GM18858 (cell line): ENCODE results near the gene ELAPOR1.
"Not testable (repeated sequence)": the region's sequence is repeated elsewhere in the genome, so short reads cannot be mapped to it uniquely, and the experiment has no call there.

Source experiments
- ATAC-seq: cut with Tn5 transposase; IDR thresholded peaks from one replicate; pipeline ENCODE4 v1.9.1; 2021; ENCODE audit not compliant: unreplicated experiment

ELAPOR1 gene

GRCh38 chr1:109137958-109138357 is 24.0 kb downstream of the ELAPOR1 start:
- no peak for ATAC-seq

- ATAC-seq, result no peak
Observed at GRCh38 chr1:109138358-109138757, 24.4 kb downstream of the ELAPOR1 start.

- no peak for ATAC-seq
Observed at GRCh38 chr1:109140392-109140791, 26.5 kb downstream of the ELAPOR1 start.

DNA sequence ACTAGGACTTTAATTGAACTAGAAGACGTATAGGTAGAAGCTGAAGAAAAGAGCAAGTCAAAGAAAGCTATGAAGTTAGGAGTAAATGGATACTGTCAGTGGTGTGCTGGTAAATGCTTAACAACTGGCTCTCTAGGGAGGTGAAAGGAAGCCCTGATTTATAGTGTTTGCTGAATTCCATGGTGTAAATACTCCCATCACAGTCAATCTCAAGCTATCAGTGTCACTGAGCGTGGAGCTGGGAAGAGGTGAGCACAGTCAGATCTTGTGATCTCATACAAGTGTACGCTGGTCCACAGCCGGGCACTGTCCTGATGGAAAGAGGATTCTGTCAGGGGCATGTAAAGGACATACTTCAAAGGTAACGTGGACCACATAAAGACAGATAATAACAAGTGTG is 28.3 kb downstream of the ELAPOR1 start:
- ATAC-seq, result no peak

DNA sequence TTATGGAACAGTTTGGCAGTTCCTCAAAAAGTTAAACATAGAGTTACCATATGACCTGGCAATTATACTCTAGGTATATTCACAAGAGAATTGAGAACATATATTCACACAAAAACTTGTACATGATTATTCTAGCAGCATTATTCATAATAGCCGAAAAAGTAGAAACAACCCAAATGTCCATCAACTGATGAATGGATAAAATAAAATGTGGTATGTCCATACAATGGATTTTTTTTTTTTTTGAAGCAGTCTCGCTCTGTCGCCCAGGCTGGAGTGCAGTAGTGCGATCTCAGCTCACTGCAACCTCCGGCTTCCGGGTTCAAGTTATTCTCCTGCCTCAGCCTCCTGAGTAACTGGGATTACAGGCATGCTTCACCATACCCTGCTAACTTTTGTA is 28.8 kb downstream of the ELAPOR1 start:
- not testable (repeated sequence) for ATAC-seq

GRCh38 chr1:109148987-109149561 is 35.2 kb downstream of the ELAPOR1 start:
- ATAC-seq, result no peak

DNA sequence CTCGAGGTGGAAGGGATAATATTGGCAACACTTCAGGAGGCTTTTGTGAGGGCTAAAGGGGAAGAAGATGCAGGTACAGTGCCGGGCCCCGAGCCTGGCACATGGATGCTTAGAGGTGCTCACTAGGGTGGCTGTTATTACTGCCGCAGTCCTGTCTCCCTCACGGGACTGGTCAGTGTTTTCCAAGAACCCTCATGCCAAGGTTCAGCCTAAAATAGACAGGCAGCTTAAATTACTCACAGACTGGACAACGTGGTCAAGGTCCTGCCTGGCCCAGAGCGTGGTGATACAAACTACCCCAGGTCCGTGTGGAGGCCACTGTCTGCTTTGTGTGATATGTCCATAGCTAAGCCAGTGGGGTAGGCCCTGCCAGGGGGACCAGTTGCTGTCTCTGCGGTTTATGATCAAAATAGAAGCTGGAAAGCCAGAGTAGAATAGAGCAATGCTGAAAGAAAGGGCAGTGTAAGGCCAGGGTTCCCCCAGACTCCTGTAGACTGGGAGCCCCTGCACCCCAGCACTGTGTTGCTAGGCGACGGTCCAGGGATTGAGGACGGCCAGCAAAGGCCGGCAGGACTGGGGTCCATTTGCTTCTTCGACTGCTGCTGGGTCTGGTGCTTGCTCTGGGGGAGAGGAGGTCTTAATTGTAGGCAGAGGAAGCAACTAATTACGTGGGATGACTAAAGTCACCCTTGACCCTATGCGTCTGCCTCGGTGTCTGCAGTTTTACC is 36.1 kb downstream of the ELAPOR1 start:
- ATAC-seq, result no peak

GRCh38 chr1:109151146-109151990 is 37.5 kb downstream of the ELAPOR1 start:
- ATAC-seq, result no peak

- no peak for ATAC-seq
Observed at GRCh38 chr1:109152196-109152595, 38.3 kb downstream of the ELAPOR1 start.

DNA sequence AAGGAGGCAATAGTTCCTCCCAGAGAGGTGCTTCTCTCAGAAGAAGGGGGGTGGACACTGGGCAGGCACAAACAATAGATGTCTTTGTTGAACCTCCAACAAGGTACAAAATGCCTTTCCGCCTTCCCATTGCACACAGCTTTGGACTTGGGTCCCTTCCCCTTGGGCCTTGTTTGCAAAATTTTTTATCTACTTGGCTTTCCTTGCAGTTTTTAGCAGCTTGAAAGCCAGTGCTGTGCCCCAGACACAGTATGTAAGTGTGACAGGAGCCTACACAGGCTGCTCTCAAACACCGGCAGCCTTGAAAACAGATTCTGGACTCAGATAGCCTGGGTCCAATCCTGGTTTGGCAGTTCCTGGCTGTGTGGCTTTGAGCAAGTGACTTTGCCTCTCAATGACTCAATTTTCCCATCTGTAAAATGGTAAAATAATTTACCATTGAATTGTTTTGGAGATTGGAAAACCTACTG is 43.0 kb downstream of the ELAPOR1 start:
- ATAC-seq, result no peak

GRCh38 chr1:109158433-109158832 is 44.5 kb downstream of the ELAPOR1 start:
- no peak for ATAC-seq

- no peak for ATAC-seq
Observed at GRCh38 chr1:109159326-109159725, 45.4 kb downstream of the ELAPOR1 start.

DNA sequence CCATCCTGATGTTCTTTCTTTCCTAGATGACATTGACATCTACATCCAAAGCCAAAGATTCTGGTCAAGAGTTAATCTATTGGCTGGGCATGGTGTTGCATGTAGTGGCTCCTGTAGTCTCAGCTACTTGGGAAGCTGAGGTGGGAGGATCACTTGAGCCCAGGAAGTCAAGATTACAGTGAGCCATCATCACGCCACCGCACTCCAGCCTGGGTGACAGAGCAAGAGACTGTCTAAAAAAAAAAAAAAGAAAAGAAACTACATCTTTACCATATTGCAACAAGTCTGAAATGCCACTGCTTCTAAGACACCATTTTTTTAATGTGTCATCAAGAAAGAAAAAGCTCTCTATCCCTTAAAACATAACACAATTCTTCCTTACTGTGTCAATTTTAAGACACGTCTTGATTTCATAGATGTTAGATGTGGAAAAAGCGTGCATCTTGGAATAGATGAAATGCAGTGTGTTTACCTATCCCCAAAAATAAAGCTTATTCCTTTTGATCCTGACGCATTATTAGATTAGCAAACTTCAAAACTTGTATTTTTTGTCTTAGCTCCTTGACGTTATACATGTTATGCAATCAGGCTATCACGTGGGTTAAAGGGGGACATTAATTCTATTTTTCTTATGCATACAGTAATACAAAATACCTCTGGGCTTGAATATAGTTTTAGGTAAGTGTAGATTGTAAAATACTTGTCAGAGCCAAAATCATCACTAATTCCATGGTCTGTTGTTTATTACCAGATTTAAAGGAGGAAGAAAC is 46.3 kb downstream of the ELAPOR1 start:
- no peak for ATAC-seq

GRCh38 chr1:109161858-109162606 is 48.1 kb downstream of the ELAPOR1 start:
- no peak for ATAC-seq

DNA sequence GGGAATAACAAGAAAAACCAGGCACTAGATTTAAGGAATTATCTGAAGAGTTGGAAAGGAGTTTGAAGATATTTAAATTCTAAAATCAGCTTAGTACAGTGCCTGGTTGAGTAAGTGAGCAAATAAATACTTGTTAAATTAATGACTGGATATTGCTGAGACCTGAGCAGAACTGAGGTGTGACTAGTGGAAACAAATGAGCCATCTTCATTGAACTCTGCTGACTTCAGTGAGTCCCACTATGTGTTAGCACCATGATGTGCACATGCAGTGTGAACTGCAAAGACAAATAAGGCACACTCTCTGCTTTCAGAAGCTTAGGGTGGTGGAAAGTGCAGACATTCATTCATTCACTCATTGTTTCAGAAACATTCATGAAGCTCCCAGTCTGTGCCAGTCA is 48.7 kb downstream of the ELAPOR1 start:
- ATAC-seq, result no peak

DNA sequence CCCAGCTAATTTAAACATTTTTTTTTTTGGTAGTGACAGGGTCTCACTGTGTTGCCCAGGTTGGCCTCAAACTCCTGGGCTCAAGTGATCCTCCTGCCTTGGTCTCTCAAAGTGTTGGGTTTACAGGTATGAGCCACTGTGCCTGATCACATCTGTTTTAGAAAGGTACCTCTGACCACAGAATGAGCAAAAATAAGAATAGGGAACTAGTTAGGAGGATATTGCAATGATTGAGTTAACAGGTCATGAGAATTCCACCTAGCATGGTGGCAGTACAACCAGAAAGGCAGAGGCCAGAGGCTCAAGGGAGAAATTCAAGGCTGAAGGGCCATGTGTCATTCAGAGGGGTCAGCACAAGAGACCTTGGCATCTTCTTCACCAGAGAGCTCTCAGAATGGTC is 49.6 kb downstream of the ELAPOR1 start:
- ATAC-seq, result no peak
